ENCODE results near the gene EIF4E3. TPM values are rescaled to one million over a fixed set of nuclear protein-coding genes. Genes with fewer than 3 reads are reported as not detected.

Gene EIF4E3
- total and polyA plus RNA-seq, 9 donors, result 4.2 to 10.4 (median 8.1) TPM

DNA sequence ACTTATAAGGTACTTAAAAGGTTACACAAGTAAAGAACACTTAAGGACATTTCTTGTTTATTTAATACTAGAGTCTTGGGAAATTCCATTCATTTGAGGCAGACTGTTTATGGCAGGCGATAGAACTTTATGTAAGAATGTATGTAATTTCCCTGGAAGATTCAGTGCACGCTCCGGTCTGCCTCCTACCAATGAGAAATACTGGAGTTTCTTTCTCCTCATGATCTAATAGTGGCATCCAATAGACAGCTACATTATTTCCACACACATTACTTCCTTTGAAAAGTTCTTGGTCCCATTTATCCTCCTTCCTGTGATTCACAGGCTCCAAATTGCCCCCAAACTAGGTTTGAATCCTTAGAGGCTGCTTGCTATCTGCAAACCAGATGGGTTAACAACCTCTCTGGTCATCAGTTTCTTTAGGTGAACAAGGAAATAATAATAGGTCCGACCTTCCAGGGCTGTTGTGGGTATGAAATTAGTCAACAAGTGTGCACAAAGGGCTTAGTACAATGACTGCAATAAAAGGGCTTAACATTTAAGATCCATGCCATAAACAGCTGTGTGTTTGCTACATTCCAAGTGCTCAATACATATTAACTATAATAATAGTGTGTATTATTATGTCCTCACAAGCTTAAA is 30.7 kb downstream of the EIF4E3 start:
- H3K27ac ChIP-seq (ENCODE audit: low read length), result no peak overlapping the region
- H3K27me3 ChIP-seq (ENCODE audit: control insufficient read depth, insufficient read depth, low read length), result no peaks in the 10 kb centered on the region
- peaks cover 3% of the 10 kb centered on the region for H3K36me3 ChIP-seq (ENCODE audit: control insufficient read depth, insufficient read depth, low read length)
- DNase-seq, result peak; percentile 42
- no peaks in the 10 kb centered on the region for H3K9me3 ChIP-seq (replicated peaks; ENCODE audit: control insufficient read depth, low read depth, low read length)
- H3K4me3 ChIP-seq (ENCODE audit: low read length), result no peak overlapping the region
- H3K4me1 ChIP-seq (ENCODE audit: control insufficient read depth, insufficient read depth, low read length), result peaks cover 4% of the 10 kb centered on the region
- no CpG with 5 or more reads among the region's 4 CpGs for WGBS (ENCODE audit: insufficient coverage)

DNA sequence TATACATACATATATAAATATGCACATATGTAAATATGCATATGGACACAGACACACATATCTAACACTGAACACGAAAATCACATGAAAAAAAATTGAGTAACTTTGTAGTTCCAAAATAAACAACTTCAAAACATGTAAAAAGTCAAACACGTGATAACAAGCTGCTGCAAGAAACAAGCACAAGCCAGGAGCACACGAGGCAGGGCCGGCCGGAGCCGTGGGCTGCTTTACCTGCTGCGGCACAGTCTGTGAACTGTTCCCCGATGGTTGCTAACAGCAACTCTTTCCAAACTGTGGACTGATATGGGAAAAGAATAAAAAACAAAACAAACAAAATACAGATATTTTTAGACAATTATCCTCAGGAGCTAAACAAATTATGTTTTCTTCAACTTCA is 31.6 kb downstream of the EIF4E3 start:
- no CpG with 5 or more reads among the region's 8 CpGs for WGBS (ENCODE audit: insufficient coverage)
- Histone ChIP-seq H3K27me3 (ENCODE audit: control insufficient read depth, insufficient read depth, low read length) (no peaks in the 10 kb centered on the region), H3K27ac (ENCODE audit: low read length) (no peak overlapping the region), H3K9me3 (replicated peaks; ENCODE audit: control insufficient read depth, low read depth, low read length) (no peaks in the 10 kb centered on the region), H3K36me3 (ENCODE audit: control insufficient read depth, insufficient read depth, low read length) (peaks cover 3% of the 10 kb centered on the region), H3K4me1 (ENCODE audit: control insufficient read depth, insufficient read depth, low read length) (peaks cover 4% of the 10 kb centered on the region), H3K4me3 (ENCODE audit: low read length) (no peak overlapping the region)
- DNase-seq, result no peak

DNA sequence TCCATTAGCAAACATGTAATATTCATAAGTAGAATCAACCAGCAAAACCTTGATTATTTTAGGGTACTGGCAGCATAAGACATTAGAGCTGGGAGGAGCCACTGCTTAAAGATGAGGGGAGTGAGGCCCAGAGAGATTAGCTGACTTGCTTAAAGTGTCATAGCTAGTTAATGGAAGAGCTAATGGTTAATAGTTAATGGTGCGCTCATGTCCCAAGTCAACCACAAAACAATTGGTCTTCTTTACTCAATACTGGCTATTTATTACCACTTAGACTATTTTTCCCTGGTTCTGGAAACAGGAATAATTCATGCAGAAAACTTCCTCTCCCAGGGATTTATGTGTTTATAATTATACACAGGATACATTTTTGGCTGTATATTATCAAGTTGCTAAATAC is 33.1 kb downstream of the EIF4E3 start:
- DNase-seq, result no peak
- Histone ChIP-seq H3K27ac (ENCODE audit: low read length) (no peak overlapping the region), H3K27me3 (ENCODE audit: control insufficient read depth, insufficient read depth, low read length) (no peaks in the 10 kb centered on the region), H3K4me3 (ENCODE audit: low read length) (no peak overlapping the region), H3K4me1 (ENCODE audit: control insufficient read depth, insufficient read depth, low read length) (peaks cover 4% of the 10 kb centered on the region), H3K36me3 (ENCODE audit: control insufficient read depth, insufficient read depth, low read length) (no peaks in the 10 kb centered on the region), H3K9me3 (replicated peaks; ENCODE audit: control insufficient read depth, low read depth, low read length) (no peaks in the 10 kb centered on the region)
- WGBS (ENCODE audit: insufficient coverage), result no CpG with 5 or more reads among the region's 1 CpG

DNA sequence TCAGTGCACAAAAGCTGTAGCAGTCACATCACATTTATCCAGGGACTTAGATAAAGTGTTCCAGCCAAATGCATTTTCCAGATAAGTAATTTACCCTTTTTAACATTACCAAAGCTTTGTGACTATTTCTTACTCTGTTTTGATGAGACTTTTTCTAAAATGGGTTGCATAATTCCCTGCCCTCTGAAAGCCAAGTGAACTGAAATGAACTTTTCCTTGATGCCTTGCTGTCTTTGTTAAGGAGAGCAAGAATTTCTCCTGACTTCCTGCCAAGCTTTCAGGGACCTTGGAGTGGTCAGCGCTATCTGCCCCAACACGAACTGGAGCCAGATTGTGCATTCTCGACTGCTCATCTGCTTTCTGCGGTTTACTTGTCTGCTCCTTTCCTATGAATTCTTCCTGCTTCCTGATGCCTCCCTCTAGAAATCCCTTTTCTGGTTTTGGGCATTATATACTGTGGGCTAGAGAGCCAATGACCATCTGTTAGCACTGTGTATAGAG is 34.8 kb downstream of the EIF4E3 start:
- peak; percentile 54 for DNase-seq
- no peak overlapping the region for H3K27ac ChIP-seq (ENCODE audit: low read length)

DNA sequence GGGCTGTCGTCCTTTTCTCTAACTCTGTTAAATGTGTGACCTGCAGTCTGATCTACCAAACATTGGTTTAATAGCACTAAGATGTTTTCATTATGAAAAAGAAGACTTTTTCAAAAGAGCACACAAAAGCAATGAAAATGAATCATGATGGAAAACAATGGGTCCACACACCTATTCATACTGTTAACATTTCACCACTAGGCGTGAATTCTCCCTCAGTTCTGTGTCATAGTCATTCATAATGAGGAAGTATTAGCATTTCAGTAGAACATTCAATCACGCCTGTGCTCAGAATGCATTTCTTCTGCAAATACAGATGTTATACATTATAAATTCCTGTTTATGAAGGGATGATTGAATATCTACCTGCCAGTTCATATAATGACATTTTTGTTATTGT is 35.9 kb downstream of the EIF4E3 start:
- H3K4me1 ChIP-seq (ENCODE audit: control insufficient read depth, insufficient read depth, low read length), result no peaks in the 10 kb centered on the region
- H3K4me3 ChIP-seq (ENCODE audit: low read length), result no peak overlapping the region
- H3K9me3 ChIP-seq (replicated peaks; ENCODE audit: control insufficient read depth, low read depth, low read length), result no peaks in the 10 kb centered on the region
- no peaks in the 10 kb centered on the region for H3K27me3 ChIP-seq (ENCODE audit: control insufficient read depth, insufficient read depth, low read length)
- no CpG with 5 or more reads among the region's 3 CpGs for WGBS (ENCODE audit: insufficient coverage)
- no peak for DNase-seq
- no peak overlapping the region for H3K27ac ChIP-seq (ENCODE audit: low read length)
- H3K36me3 ChIP-seq (ENCODE audit: control insufficient read depth, insufficient read depth, low read length), result no peaks in the 10 kb centered on the region

More for the DNA sequence above, 34.8 kb downstream of the EIF4E3 start:
- no peaks in the 10 kb centered on the region for H3K36me3 ChIP-seq (ENCODE audit: control insufficient read depth, insufficient read depth, low read length)
- no peaks in the 10 kb centered on the region for H3K27me3 ChIP-seq (ENCODE audit: control insufficient read depth, insufficient read depth, low read length)
- 35% methylated on average over 2 of the region's 4 CpGs for WGBS (ENCODE audit: insufficient coverage)
- H3K4me1 ChIP-seq (ENCODE audit: control insufficient read depth, insufficient read depth, low read length), result peaks cover 4% of the 10 kb centered on the region
- H3K9me3 ChIP-seq (replicated peaks; ENCODE audit: control insufficient read depth, low read depth, low read length), result no peaks in the 10 kb centered on the region
- no peak overlapping the region for H3K4me3 ChIP-seq (ENCODE audit: low read length)

DNA sequence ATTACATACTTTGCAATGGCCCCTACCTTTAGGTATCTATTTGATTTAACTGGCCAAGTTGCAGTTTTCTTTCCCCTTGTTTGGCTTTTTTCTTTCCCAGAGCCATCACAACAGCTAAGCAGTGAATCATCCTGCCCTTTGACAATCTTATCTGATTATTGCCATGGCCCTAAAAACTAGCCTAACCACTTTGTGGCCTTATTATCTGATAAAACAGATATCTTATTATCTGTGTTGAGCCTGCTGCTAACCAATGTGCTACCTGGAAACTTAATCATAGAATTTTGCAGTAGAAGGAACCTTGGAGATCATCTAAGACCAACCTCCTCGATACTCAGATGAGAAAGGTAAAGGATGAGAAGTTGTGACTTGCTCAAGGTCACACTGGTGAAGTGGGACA is 37.1 kb downstream of the EIF4E3 start:
- no peaks in the 10 kb centered on the region for H3K27me3 ChIP-seq (ENCODE audit: control insufficient read depth, insufficient read depth, low read length)
- no peaks in the 10 kb centered on the region for H3K4me1 ChIP-seq (ENCODE audit: control insufficient read depth, insufficient read depth, low read length)
- H3K36me3 ChIP-seq (ENCODE audit: control insufficient read depth, insufficient read depth, low read length), result no peaks in the 10 kb centered on the region
- H3K4me3 ChIP-seq (ENCODE audit: low read length), result no peak overlapping the region
- H3K27ac ChIP-seq (ENCODE audit: low read length), result no peak overlapping the region
- no CpG with 5 or more reads among the region's 1 CpG for WGBS (ENCODE audit: insufficient coverage)
- H3K9me3 ChIP-seq (replicated peaks; ENCODE audit: control insufficient read depth, low read depth, low read length), result no peaks in the 10 kb centered on the region
- DNase-seq, result no peak

DNA sequence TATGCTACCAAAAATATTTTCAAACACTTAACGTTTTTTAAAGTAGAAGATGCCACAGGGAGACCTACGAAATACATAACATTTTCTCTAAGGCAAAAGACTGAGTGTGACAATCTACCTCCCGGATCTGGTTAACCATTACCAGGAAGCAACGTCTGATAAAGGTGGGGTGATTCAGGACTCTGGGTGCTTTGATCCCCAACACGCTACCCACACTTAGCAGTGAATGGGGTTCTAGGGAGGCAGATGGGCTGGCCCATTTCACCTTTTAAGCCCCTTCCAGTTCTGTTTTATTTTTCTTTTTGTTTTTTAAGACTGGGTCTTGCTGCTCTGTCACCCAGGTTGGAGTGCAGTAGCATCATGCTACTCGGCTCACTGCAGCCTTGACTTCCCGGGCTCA is 39.5 kb downstream of the EIF4E3 start:
- no peak for DNase-seq
- 94% methylated on average over 3 of the region's 7 CpGs for WGBS (ENCODE audit: insufficient coverage)
- no peaks in the 10 kb centered on the region for H3K4me1 ChIP-seq (ENCODE audit: control insufficient read depth, insufficient read depth, low read length)
- H3K9me3 ChIP-seq (replicated peaks; ENCODE audit: control insufficient read depth, low read depth, low read length), result no peaks in the 10 kb centered on the region
- no peaks in the 10 kb centered on the region for H3K27me3 ChIP-seq (ENCODE audit: control insufficient read depth, insufficient read depth, low read length)
- no peak overlapping the region for H3K4me3 ChIP-seq (ENCODE audit: low read length)
- no peaks in the 10 kb centered on the region for H3K36me3 ChIP-seq (ENCODE audit: control insufficient read depth, insufficient read depth, low read length)
- no peak overlapping the region for H3K27ac ChIP-seq (ENCODE audit: low read length)

DNA sequence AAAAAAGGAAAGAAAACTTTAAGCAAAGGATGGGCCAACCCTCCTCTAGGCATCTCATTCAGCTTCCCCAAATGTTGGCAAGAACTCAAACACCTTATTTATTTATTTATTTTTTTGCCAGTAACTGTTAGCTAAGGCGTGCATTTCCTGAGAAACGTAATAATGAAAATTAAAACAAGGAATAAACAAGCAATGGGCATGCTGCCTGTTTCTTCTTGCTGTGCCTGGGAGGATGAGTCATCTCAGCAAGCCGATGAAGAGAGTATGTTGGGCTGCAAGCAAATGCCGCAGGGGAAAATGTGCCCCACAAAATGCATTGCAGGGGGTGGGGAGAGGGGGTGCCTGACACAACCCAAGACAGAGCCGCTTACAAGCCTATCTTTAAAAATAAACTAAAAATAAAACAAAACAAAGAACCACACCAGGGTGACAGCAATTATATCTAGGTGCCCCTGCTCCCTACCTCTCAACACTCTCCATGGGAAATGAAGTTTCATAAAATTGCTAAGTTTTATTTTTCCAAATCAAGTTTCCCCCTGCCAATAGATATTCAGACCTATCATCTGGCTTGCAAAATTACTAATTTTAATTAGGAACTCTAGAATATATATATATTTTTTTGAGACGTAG is 40.3 kb downstream of the EIF4E3 start:
- Histone ChIP-seq H3K27ac (ENCODE audit: low read length) (no peak overlapping the region), H3K4me3 (ENCODE audit: low read length) (no peak overlapping the region), H3K4me1 (ENCODE audit: control insufficient read depth, insufficient read depth, low read length) (no peaks in the 10 kb centered on the region), H3K36me3 (ENCODE audit: control insufficient read depth, insufficient read depth, low read length) (no peaks in the 10 kb centered on the region), H3K9me3 (replicated peaks; ENCODE audit: control insufficient read depth, low read depth, low read length) (no peaks in the 10 kb centered on the region), H3K27me3 (ENCODE audit: control insufficient read depth, insufficient read depth, low read length) (no peaks in the 10 kb centered on the region)
- 20% methylated on average over 1 of the region's 6 CpGs for WGBS (ENCODE audit: insufficient coverage)
- peak; percentile 18 for DNase-seq

DNA sequence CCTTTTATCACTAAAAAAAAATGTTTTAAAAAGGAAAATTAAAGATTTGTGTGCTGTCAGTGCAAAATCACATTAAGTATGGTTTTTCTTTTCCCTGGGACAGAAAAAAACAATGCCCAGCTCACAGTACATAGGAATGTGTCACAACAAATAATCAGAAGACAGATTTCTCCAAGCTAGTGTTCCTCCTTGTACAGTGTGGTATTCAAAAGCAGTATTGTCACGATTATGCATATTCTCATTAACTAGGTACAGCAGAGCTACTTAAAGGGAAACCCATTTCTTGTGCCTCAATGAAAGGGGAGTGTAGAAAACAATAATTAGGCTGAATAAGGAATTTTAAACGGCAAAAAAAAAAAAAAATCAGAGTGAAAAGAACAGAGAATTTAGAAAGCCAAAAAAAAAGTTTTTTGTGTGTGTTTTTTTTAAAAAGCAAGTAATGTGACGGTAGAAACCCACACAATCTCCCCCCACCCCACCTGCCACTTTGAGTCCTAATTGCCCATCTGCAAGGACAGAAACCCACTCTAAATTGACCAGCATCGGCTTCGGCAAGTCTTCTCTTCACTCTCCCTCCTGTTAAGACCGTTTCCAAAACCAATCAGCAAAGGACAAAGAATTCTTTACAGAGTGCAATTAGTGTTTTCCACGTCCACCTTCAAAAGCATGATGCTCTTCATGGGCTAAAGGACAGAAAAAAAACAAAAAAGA is 41.0 kb downstream of the EIF4E3 start:
- H3K9me3 ChIP-seq (replicated peaks; ENCODE audit: control insufficient read depth, low read depth, low read length), result no peaks in the 10 kb centered on the region
- no peak overlapping the region for H3K4me3 ChIP-seq (ENCODE audit: low read length)
- H3K36me3 ChIP-seq (ENCODE audit: control insufficient read depth, insufficient read depth, low read length), result no peaks in the 10 kb centered on the region
- no peaks in the 10 kb centered on the region for H3K27me3 ChIP-seq (ENCODE audit: control insufficient read depth, insufficient read depth, low read length)
- DNase-seq, result no peak
- no CpG with 5 or more reads among the region's 7 CpGs for WGBS (ENCODE audit: insufficient coverage)
- no peaks in the 10 kb centered on the region for H3K4me1 ChIP-seq (ENCODE audit: control insufficient read depth, insufficient read depth, low read length)
- no peak overlapping the region for H3K27ac ChIP-seq (ENCODE audit: low read length)

DNA sequence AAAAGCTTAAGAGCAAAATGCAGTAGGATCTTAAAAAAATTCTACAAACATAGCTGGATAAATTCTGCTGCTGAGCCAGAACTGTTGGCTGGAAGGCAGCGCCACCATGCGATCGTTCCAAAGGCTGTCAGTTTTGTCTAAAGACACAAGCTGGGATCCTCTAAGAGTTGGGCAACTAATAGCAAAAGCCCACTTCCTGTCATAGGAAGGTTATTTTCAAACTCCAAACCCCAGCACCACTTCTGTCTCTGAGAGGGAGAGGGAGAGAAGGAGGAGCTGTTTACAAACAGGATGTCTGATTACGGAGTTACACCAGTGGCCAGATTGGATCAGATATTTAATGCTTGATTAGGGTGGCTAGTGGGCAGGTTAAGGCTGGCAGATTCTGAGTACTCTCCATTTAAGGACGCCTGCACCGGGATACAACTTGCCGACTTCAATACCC is 44.0 kb downstream of the EIF4E3 start:
- Histone ChIP-seq H3K27ac (ENCODE audit: low read length) (no peak overlapping the region), H3K36me3 (ENCODE audit: control insufficient read depth, insufficient read depth, low read length) (no peaks in the 10 kb centered on the region), H3K9me3 (replicated peaks; ENCODE audit: control insufficient read depth, low read depth, low read length) (no peaks in the 10 kb centered on the region), H3K4me3 (ENCODE audit: low read length) (no peak overlapping the region), H3K4me1 (ENCODE audit: control insufficient read depth, insufficient read depth, low read length) (no peaks in the 10 kb centered on the region), H3K27me3 (ENCODE audit: control insufficient read depth, insufficient read depth, low read length) (no peaks in the 10 kb centered on the region)
- WGBS (ENCODE audit: insufficient coverage), result 5% methylated on average over 4 of the region's 7 CpGs
- peak; percentile 73 for DNase-seq
